ENCODE results near the gene CRYBG2.

Gene CRYBG2

DNA sequence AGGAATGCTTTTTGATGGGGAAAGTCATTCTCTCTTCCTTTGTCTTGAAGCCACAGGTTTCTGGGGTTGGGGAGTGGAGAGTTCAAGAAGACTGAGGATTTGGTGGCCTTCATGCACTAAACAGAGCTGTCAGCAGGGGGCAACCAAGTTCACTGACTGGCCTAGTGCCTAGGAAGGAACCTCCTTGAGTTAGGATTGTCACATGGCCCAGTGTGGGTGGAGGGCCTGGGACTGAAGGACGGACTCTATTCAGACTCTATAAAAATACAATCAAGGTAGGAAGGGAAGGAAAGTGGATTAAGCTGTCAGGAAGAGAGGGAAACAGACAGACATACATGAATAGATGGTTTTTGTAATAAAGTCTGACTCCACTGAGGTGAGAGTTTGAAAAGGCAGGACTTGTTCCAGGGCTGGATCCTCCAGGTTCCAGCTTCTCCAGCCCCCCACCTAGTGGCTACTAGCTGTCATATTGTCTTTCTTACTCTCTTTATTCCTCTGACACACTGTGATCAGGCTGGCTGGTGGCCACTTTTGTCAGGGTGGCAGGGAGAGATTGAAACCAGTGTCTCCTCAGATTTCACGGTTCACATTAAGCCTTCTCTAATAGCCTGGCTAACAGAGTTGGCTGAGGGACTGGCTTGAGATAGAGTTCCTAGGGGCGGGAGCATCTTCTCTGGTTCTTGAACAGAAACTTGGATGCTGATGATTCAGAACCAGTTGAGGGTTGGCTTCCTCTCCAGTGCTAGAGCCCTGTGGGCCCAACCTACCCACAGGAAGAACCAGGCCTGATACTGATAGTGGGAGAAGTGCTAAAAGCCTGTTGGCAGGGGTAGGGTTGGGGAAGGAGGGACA is 78.1 kb downstream of the CRYBG2 start:
- peak overlapping the region; percentile 69 to 86 for H3K18ac ChIP-seq (ENCODE audit: low read depth in 1 of 2, low read length in 2 of 2)
- WGBS: 36% methylated on average over 3 of the region's 3 CpGs

DNA sequence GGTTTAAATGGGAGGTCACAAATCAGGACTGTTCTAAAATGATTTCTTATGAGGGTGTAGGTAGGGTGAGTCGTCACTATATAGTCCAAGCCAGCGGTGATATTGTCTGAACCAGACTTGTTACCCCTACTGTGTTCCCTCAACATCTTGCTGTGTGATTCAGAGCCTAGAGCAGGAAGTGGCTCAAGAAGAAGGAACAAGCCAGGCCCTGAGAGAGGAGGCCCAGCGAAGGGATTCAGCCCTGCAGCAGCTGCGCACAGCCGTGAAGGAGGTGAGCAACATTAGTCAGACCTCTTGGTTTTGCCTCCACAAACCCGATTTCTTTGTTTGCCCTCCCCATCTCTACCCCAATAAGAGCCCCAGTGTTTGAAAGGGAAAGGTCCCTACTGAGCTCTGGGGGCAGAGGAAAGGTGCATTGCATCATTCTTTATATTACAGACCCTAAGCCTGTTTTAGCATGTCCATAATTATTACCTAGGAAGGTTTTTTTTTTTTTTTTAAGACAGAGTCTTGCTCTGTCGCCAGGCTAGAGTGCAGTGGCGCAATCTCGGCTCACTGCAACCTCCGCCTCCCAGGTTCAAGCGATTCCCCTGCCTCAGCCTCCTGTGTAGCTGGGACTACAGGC is 79.0 kb downstream of the CRYBG2 start:
- Histone ChIP-seq H3K18ac (ENCODE audit: low read depth in 1 of 2, low read length in 2 of 2) (peak overlapping the region; percentile 33 to 72), H3K27me3 (ENCODE audit: control insufficient read depth in 1 of 2, insufficient read depth in 1 of 2, low read length in 2 of 2) (no peaks in the 10 kb centered on the region), H2BK15ac (ENCODE audit: low read depth, poor library complexity, severe bottlenecking) (no peak overlapping the region), H3K14ac (ENCODE audit: low read length in 2 of 2) (no peak overlapping the region), H3K9me3 (ENCODE audit: control insufficient read depth, low read length) (peaks cover 4% of the 10 kb centered on the region), H3K4me1 (ENCODE audit: control insufficient read depth, insufficient read depth, low read depth, low read length) (peaks cover 17% of the 10 kb centered on the region), H3K36me3 (ENCODE audit: control insufficient read depth in 1 of 2, insufficient read depth in 2 of 2, low read depth in 1 of 2, low read length in 2 of 2) (peaks cover 23 to 38% of the 10 kb centered on the region in 2 experiments), H4K8ac (ENCODE audit: low read length) (no peak overlapping the region), H2BK5ac (ENCODE audit: low read depth, low read length, poor library complexity, severe bottlenecking) (no peak overlapping the region), H3K9ac (ENCODE audit: low read length) (peak overlapping the region; percentile 84), H3K4ac (ENCODE audit: low read depth in 1 of 2, low read length in 2 of 2) (no peak overlapping the region), H3K27ac (ENCODE audit: low read length, poor library complexity, severe bottlenecking) (peak overlapping the region; percentile 10), H2BK120ac (ENCODE audit: low read depth, low read length) (no peak overlapping the region), H4K91ac (ENCODE audit: low read length) (no peak overlapping the region), H3K79me1 (replicated peaks; ENCODE audit: low read length, poor library complexity, severe bottlenecking) (peaks cover 9% of the 10 kb centered on the region), H3K4me3 (ENCODE audit: insufficient read depth in 1 of 2, low read depth in 1 of 2, low read length in 2 of 2) (no peak overlapping the region), H2AFZ (ENCODE audit: low read depth, low read length) (no peak overlapping the region), H2AK5ac (ENCODE audit: low read length, severe bottlenecking) (no peak overlapping the region), H3K4me2 (ENCODE audit: low read length, poor library complexity, severe bottlenecking) (no peak overlapping the region), H3K23ac (ENCODE audit: low read length in 2 of 2) (no peak overlapping the region), H2BK12ac (ENCODE audit: low read length in 2 of 2) (peak overlapping the region in 1 of 2 experiments; percentile 2)
- 64% methylated on average over 10 of the region's 11 CpGs for WGBS
- DNase-seq: peak; percentile 75

More for the DNA sequence above, 78.1 kb downstream of the CRYBG2 start:
- DNase-seq: peak; percentile 91
- H3K27me3 ChIP-seq (ENCODE audit: control insufficient read depth in 1 of 2, insufficient read depth in 1 of 2, low read length in 2 of 2): no peaks in the 10 kb centered on the region
- H3K4ac ChIP-seq (ENCODE audit: low read depth in 1 of 2, low read length in 2 of 2): peak overlapping the region; percentile 28 to 55
- H4K8ac ChIP-seq (ENCODE audit: low read length): peak overlapping the region; percentile 73
- peaks cover 23 to 29% of the 10 kb centered on the region in 2 experiments for H3K36me3 ChIP-seq (ENCODE audit: control insufficient read depth in 1 of 2, insufficient read depth in 2 of 2, low read depth in 1 of 2, low read length in 2 of 2)
- H2BK120ac ChIP-seq (ENCODE audit: low read depth, low read length): peak overlapping the region; percentile 52
- H3K14ac ChIP-seq (ENCODE audit: low read length in 2 of 2): no peak overlapping the region
- H3K4me2 ChIP-seq (ENCODE audit: low read length, poor library complexity, severe bottlenecking): peak overlapping the region; percentile 5
- H2BK12ac ChIP-seq (ENCODE audit: low read length in 2 of 2): peak overlapping the region; percentile 18 to 42
- peaks cover 9% of the 10 kb centered on the region for H3K79me1 ChIP-seq (replicated peaks; ENCODE audit: low read length, poor library complexity, severe bottlenecking)
- H2AFZ ChIP-seq (ENCODE audit: low read depth, low read length): no peak overlapping the region
- H3K9ac ChIP-seq (ENCODE audit: low read length): peak overlapping the region; percentile 84
- H3K27ac ChIP-seq (ENCODE audit: low read length, poor library complexity, severe bottlenecking): peak overlapping the region; percentile 57
- H4K91ac ChIP-seq (ENCODE audit: low read length): peak overlapping the region; percentile 82
- no peak overlapping the region for H2BK5ac ChIP-seq (ENCODE audit: low read depth, low read length, poor library complexity, severe bottlenecking)
- H3K4me1 ChIP-seq (ENCODE audit: control insufficient read depth, insufficient read depth, low read depth, low read length): peaks cover 21% of the 10 kb centered on the region
- H3K9me3 ChIP-seq (ENCODE audit: control insufficient read depth, low read length): no peaks in the 10 kb centered on the region
- H3K23ac ChIP-seq (ENCODE audit: low read length in 2 of 2): no peak overlapping the region
- H3K4me3 ChIP-seq (ENCODE audit: insufficient read depth in 1 of 2, low read depth in 1 of 2, low read length in 2 of 2): peak overlapping the region in 1 of 2 experiments; percentile 45
- peak overlapping the region; percentile 45 for H2BK15ac ChIP-seq (ENCODE audit: low read depth, poor library complexity, severe bottlenecking)
- peak overlapping the region; percentile 44 for H2AK5ac ChIP-seq (ENCODE audit: low read length, severe bottlenecking)

All from mesenchymal stem cell (in vitro differentiated cells and primary cell).